ENCODE measurements around the gene DTHD1. TPM values are rescaled to one million over a fixed set of nuclear protein-coding genes. Genes with fewer than 3 reads are reported as not detected.

The DTHD1 gene
- total RNA-seq, 4 donors from 2014 or later: 0.21 to 0.32 TPM; not detected in 2

- Histone ChIP-seq H3K4me3 (no peak overlapping the region), H3K27ac (no peak overlapping the region), H3K9me3 (no peaks in the 10 kb centered on the region), H3K27me3 (no peaks in the 10 kb centered on the region), H3K4me1 (peaks cover 12% of the 10 kb centered on the region), H3K36me3 (no peaks in the 10 kb centered on the region)
- no peak for DNase-seq (ENCODE audit: low spot score in 2 of 2)
- TF ChIP-seq POLR2A (IDR thresholded peaks at IDR 0.05): no peak
- no peak for TF ChIP-seq POLR2AphosphoS5 (IDR thresholded peaks at IDR 0.05)
- TF ChIP-seq EP300 (IDR thresholded peaks at IDR 0.05): no peak
- TF ChIP-seq CTCF (IDR thresholded peaks at IDR 0.05): no peak
Measured at GRCh38 chr4:36282503-36283030, 1.2 kb downstream of the DTHD1 start.

- no peaks in the 10 kb centered on the region for H3K9me3 ChIP-seq
- H3K4me3 ChIP-seq: no peak overlapping the region
- WGBS: 74% methylated on average over 2 of the region's 2 CpGs
- no peak overlapping the region for H3K27ac ChIP-seq
- no peak for DNase-seq (ENCODE audit: low spot score in 2 of 2)
- no peaks in the 10 kb centered on the region for H3K36me3 ChIP-seq
- H3K4me1 ChIP-seq: peaks cover 12% of the 10 kb centered on the region
- TF ChIP-seq POLR2AphosphoS5 (IDR thresholded peaks at IDR 0.05): no peak
- no peak for TF ChIP-seq POLR2A (IDR thresholded peaks at IDR 0.05)
- TF ChIP-seq CTCF (IDR thresholded peaks at IDR 0.05): no peak
- TF ChIP-seq EP300 (IDR thresholded peaks at IDR 0.05): no peak
- H3K27me3 ChIP-seq: no peaks in the 10 kb centered on the region
Measured at GRCh38 chr4:36283912-36284465, 2.6 kb downstream of the DTHD1 start.

GRCh38 chr4:36285784-36286480, 4.5 kb downstream of the DTHD1 start:
- 85% methylated on average over 6 of the region's 6 CpGs for WGBS
- no peak overlapping the region for H3K27ac ChIP-seq

GRCh38 chr4:36286481-36286871, 5.1 kb downstream of the DTHD1 start:
- 94% methylated on average over 4 of the region's 4 CpGs for WGBS
- Histone ChIP-seq H3K4me3 (no peak overlapping the region), H3K9me3 (no peaks in the 10 kb centered on the region), H3K27me3 (no peaks in the 10 kb centered on the region), H3K27ac (no peak overlapping the region), H3K4me1 (peaks cover 2% of the 10 kb centered on the region), H3K36me3 (no peaks in the 10 kb centered on the region)
- TF ChIP-seq POLR2A (IDR thresholded peaks at IDR 0.05) (no peak), EP300 (IDR thresholded peaks at IDR 0.05) (no peak), POLR2AphosphoS5 (IDR thresholded peaks at IDR 0.05) (no peak), CTCF (IDR thresholded peaks at IDR 0.05) (no peak)
- DNase-seq (ENCODE audit: low spot score in 2 of 2): no peak

More at GRCh38 chr4:36285784-36286480, 4.5 kb downstream of the DTHD1 start:
- Histone ChIP-seq H3K36me3 (no peaks in the 10 kb centered on the region), H3K4me3 (no peak overlapping the region), H3K27me3 (no peaks in the 10 kb centered on the region), H3K4me1 (peaks cover 4% of the 10 kb centered on the region), H3K9me3 (no peaks in the 10 kb centered on the region)
- no peak for DNase-seq (ENCODE audit: low spot score in 2 of 2)
- TF ChIP-seq POLR2A (IDR thresholded peaks at IDR 0.05) (no peak), POLR2AphosphoS5 (IDR thresholded peaks at IDR 0.05) (no peak), CTCF (IDR thresholded peaks at IDR 0.05) (no peak), EP300 (IDR thresholded peaks at IDR 0.05) (no peak)

GRCh38 chr4:36288731-36289426, 7.5 kb downstream of the DTHD1 start:
- Histone ChIP-seq H3K4me3 (no peak overlapping the region), H3K27me3 (no peaks in the 10 kb centered on the region), H3K4me1 (no peaks in the 10 kb centered on the region), H3K27ac (no peak overlapping the region), H3K9me3 (no peaks in the 10 kb centered on the region), H3K36me3 (no peaks in the 10 kb centered on the region)
- DNase-seq (ENCODE audit: low spot score in 2 of 2): no peak
- TF ChIP-seq CTCF (IDR thresholded peaks at IDR 0.05) (no peak), POLR2A (IDR thresholded peaks at IDR 0.05) (no peak), EP300 (IDR thresholded peaks at IDR 0.05) (no peak), POLR2AphosphoS5 (IDR thresholded peaks at IDR 0.05) (no peak)
- 62% methylated on average over 2 of the region's 2 CpGs for WGBS
